ENCODE data around the gene ACSS1. TPM values are rescaled to one million over a fixed set of nuclear protein-coding genes. Genes with fewer than 3 reads are reported as not detected.

Gene ACSS1
- polyA plus RNA-seq, 4 donors = 27.9 to 106 (median 55.4) TPM

DNA sequence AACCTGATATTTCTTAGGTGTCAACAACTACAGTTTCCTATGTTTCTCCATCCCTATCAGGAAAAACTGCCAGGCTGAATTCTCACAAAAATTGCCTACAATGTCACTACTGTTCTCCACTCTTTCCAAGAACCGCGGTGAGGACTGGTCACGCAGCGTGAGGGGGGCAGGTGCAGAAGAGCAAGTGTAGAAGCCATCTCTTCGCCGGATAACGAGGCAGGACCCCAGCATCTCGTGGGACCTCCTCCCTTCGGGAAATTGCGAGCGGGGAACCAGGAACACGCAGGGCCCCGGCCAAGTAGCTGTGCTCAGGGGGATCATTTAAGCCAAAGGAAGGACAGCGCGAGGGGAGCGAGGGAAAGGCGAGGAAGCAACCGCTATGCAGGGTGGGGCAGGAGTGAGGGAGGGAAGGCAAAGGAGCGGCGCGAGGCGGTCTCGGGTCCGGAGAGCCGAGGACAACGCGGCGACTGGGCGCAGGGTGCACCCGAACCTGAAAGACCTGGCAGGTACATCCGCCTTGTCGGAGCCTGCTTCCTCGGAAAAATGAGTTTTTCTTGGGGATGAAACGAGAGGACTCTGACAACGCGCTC is 65.9 kb downstream of the ACSS1 start:
- Histone ChIP-seq H3K4me1 (ENCODE audit: control insufficient read depth in 3 of 3, insufficient read depth in 2 of 3, low read depth in 1 of 3, low read length in 2 of 3) (peaks cover 6 to 21% (median 11%) of the 10 kb centered on the region in 3 donors), H3K36me3 (ENCODE audit: control insufficient read depth in 3 of 3, insufficient read depth in 2 of 3, low read depth in 1 of 3, low read length in 3 of 3) (no peaks in the 10 kb centered on the region), H3K9me3 (ENCODE audit: control insufficient read depth in 2 of 2, insufficient read depth in 1 of 2, low read depth in 1 of 2, low read length in 1 of 2) (no peaks in the 10 kb centered on the region), H3K4me3 (ENCODE audit: low read depth in 1 of 3, low read length in 3 of 3) (peak overlapping the region; percentile 73 to 90 (median 87)), H3K27ac (ENCODE audit: low read depth in 1 of 3, low read length in 2 of 3) (peak overlapping the region; percentile 83 to 100 (median 86)), H3K27me3 (ENCODE audit: control insufficient read depth in 3 of 3, insufficient read depth in 3 of 3, low read length in 3 of 3) (no peaks in the 10 kb centered on the region)
- peak in 1 of 2 donors; percentile 38 for DNase-seq
- 0 to 1% (median 0%) methylated on average over 35 to 36 of the region's 36 CpGs for WGBS, 3 donors
- FAIRE-seq = no peak

DNA sequence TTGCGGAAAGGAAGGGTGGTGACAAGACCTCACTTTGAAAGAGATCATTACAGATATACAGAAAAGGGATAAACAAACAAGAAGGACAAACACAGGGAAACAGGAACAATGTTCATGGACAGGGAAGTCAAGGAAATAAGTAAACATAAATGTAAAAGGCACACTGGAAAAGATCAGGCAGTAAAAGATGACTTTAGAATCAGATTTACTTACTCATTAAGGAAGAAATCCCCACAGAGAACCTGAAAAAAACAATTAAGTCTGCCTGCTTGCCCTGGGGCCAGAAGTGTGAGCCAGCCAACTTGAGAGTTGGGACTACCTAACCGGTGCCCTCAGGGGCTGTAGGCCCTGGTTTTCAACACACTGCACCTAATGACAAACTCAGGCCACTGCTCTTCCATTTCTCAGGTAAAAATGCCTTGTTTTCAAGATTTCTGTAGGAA is 67.1 kb downstream of the ACSS1 start:
- DNase-seq (no peak), FAIRE-seq (no peak)
- Histone ChIP-seq H3K9me3 (ENCODE audit: control insufficient read depth in 2 of 2, insufficient read depth in 1 of 2, low read depth in 1 of 2, low read length in 1 of 2) (no peaks in the 10 kb centered on the region), H3K27ac (ENCODE audit: low read depth in 1 of 3, low read length in 2 of 3) (no peak overlapping the region), H3K4me3 (ENCODE audit: low read depth in 1 of 3, low read length in 3 of 3) (no peak overlapping the region), H3K36me3 (ENCODE audit: control insufficient read depth in 3 of 3, insufficient read depth in 2 of 3, low read depth in 1 of 3, low read length in 3 of 3) (no peaks in the 10 kb centered on the region), H3K4me1 (ENCODE audit: control insufficient read depth in 3 of 3, insufficient read depth in 2 of 3, low read depth in 1 of 3, low read length in 2 of 3) (peaks cover 2 to 11% (median 11%) of the 10 kb centered on the region in 3 donors), H3K27me3 (ENCODE audit: control insufficient read depth in 3 of 3, insufficient read depth in 3 of 3, low read length in 3 of 3) (no peaks in the 10 kb centered on the region)
- 93 to 96% (median 94%) methylated on average over 2 of the region's 2 CpGs for WGBS, 3 donors

DNA sequence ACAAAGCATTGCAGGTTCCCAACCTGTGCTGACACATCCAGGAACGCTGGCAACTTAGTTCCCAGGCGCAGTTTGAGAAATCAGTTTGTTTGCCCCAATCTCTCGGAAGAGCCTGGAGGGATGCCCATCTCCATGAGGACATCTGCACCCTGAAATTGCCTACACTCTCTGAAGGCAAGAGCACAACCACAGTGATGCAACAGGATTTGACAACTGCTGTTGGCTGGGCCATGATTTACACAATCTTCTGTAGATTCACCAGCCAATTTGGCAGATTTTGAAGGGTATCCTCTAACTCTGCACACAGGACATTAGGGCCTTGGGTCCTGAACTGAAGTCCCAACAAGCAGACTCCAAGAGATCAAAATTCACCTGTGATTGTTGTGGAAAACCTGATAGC is 68.8 kb downstream of the ACSS1 start:
- H3K9me3 ChIP-seq (ENCODE audit: control insufficient read depth in 2 of 2, insufficient read depth in 1 of 2, low read depth in 1 of 2, low read length in 1 of 2) = no peaks in the 10 kb centered on the region
- peaks cover 0 to 3% (median 0%) of the 10 kb centered on the region in 3 donors for H3K36me3 ChIP-seq (ENCODE audit: control insufficient read depth in 3 of 3, insufficient read depth in 2 of 3, low read depth in 1 of 3, low read length in 3 of 3)
- peaks cover 6 to 15% (median 7%) of the 10 kb centered on the region in 3 donors for H3K4me1 ChIP-seq (ENCODE audit: control insufficient read depth in 3 of 3, insufficient read depth in 2 of 3, low read depth in 1 of 3, low read length in 2 of 3)
- H3K27me3 ChIP-seq (ENCODE audit: control insufficient read depth in 3 of 3, insufficient read depth in 3 of 3, low read length in 3 of 3) = no peaks in the 10 kb centered on the region
- H3K27ac ChIP-seq (ENCODE audit: low read depth in 1 of 3, low read length in 2 of 3) = no peak overlapping the region
- no peak overlapping the region for H3K4me3 ChIP-seq (ENCODE audit: low read depth in 1 of 3, low read length in 3 of 3)
- FAIRE-seq = no peak
- DNase-seq = no peak
- 91 to 97% (median 93%) methylated on average over 3 of the region's 3 CpGs for whole genome bisulfite sequencing, 3 donors

DNA sequence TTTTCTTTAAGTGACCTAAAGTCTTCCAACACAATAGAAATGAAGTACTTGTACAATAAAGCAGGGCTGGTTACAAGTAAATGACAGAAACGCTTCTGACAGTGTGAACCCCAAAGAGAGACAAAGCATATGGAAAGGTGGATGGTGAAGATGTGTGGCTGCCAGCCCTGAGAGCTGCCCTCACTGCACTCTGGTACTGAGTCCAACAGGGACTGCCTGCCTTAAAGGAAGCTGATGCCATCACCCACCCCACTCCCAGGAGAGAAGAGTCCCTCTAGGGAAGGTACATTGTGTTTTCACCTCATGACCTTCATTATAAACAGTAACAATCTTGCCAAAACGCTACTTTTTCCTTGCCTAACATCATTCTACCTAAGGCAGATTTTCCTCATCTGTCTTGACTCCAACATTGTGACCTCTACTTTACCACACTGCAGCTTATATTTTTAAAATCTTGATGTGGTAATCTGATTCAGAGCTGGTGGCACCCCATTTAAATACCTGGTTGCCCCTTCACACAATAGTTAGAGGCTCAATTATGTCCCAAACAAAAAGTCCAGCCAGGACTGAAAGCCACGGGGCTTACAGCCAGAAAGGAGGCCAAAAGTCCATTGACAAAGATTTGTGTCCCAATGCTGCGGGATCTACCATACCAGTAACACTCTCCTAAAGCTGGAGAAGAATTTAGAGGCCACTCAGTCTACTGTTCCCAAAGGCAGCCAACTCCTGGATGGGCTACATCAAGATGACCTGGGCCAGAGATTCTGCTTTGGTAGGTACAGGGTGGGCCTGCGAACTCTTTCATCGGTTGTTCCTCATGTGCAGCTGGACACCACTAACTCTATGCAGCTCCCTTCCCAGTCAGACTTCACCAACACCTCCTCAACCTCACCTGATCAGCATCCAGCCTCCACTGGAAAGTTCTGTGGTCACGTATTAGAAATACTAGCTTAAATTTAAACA is 69.8 kb downstream of the ACSS1 start:
- peaks cover 3 to 11% (median 7%) of the 10 kb centered on the region in 3 donors for H3K4me1 ChIP-seq (ENCODE audit: control insufficient read depth in 3 of 3, insufficient read depth in 2 of 3, low read depth in 1 of 3, low read length in 2 of 3)
- FAIRE-seq = no peak
- H3K27ac ChIP-seq (ENCODE audit: low read depth in 1 of 3, low read length in 2 of 3) = no peak overlapping the region
- DNase-seq = no peak
- peaks cover 0 to 4% (median 3%) of the 10 kb centered on the region in 3 donors for H3K36me3 ChIP-seq (ENCODE audit: control insufficient read depth in 3 of 3, insufficient read depth in 2 of 3, low read depth in 1 of 3, low read length in 3 of 3)
- no peaks in the 10 kb centered on the region for H3K9me3 ChIP-seq (ENCODE audit: control insufficient read depth in 2 of 2, insufficient read depth in 1 of 2, low read depth in 1 of 2, low read length in 1 of 2)
- WGBS, 3 donors = 82 to 86% (median 83%) methylated on average over 7 of the region's 7 CpGs
- no peak overlapping the region for H3K4me3 ChIP-seq (ENCODE audit: low read depth in 1 of 3, low read length in 3 of 3)
- H3K27me3 ChIP-seq (ENCODE audit: control insufficient read depth in 3 of 3, insufficient read depth in 3 of 3, low read length in 3 of 3) = no peaks in the 10 kb centered on the region

DNA sequence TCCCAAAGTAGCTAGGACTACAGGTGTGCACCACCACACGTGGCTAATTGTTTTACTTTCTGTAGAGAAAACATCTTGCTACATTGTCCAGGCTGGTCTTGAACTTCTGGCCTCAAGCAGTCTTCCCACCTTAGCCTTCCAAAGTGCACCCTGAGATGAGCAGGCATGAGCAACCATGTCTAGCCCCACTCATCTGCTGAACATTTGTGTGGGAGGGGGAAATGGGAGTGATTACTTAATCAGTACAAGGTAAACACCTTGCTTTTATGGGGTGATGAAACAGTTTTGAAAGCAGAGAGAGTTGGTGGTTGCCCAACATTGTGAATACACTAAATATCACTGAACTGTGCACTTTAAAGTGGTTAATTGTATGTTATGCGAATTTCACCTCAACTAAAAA is 70.7 kb downstream of the ACSS1 start:
- peaks cover 0 to 11% (median 7%) of the 10 kb centered on the region in 3 donors for H3K4me1 ChIP-seq (ENCODE audit: control insufficient read depth in 3 of 3, insufficient read depth in 2 of 3, low read depth in 1 of 3, low read length in 2 of 3)
- no peaks in the 10 kb centered on the region for H3K9me3 ChIP-seq (ENCODE audit: control insufficient read depth in 2 of 2, insufficient read depth in 1 of 2, low read depth in 1 of 2, low read length in 1 of 2)
- H3K27me3 ChIP-seq (ENCODE audit: control insufficient read depth in 3 of 3, insufficient read depth in 3 of 3, low read length in 3 of 3) = no peaks in the 10 kb centered on the region
- FAIRE-seq = no peak
- 80 to 88% (median 83%) methylated on average over 2 of the region's 2 CpGs for WGBS, 3 donors
- no peak overlapping the region for H3K27ac ChIP-seq (ENCODE audit: low read depth in 1 of 3, low read length in 2 of 3)
- no peak for DNase-seq
- no peak overlapping the region for H3K4me3 ChIP-seq (ENCODE audit: low read depth in 1 of 3, low read length in 3 of 3)
- peaks cover 3 to 7% (median 5%) of the 10 kb centered on the region in 3 donors for H3K36me3 ChIP-seq (ENCODE audit: control insufficient read depth in 3 of 3, insufficient read depth in 2 of 3, low read depth in 1 of 3, low read length in 3 of 3)

DNA sequence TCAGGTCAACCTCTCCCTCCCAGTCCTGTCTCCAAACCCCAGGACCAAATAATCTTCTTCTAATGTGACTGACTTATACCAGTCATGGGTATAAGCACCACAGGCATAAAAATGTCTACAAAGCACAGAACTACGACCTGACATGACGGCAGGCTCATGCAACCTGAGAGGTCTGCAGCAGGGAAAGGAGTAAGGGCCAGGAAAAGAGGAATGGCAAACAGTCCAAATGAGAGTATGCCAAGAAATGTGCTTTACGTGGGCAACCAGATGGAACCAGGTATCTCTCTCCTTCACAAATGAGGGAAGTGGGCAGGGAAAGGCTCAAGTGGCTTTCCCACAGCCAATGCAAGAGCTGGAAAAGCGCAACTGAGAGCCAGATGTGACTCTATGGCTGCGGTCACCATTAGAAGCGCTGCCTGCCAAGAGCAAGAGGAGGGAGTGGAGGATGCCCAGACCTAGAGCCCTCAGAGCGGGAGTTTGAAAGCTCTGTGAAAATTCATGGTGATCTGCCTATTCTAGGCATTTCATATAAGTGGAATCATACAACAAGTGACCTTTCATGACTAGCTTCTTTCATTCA is 71.4 kb downstream of the ACSS1 start:
- peaks cover 0 to 10% (median 7%) of the 10 kb centered on the region in 3 donors for H3K4me1 ChIP-seq (ENCODE audit: control insufficient read depth in 3 of 3, insufficient read depth in 2 of 3, low read depth in 1 of 3, low read length in 2 of 3)
- H3K36me3 ChIP-seq (ENCODE audit: control insufficient read depth in 3 of 3, insufficient read depth in 2 of 3, low read depth in 1 of 3, low read length in 3 of 3) = peaks cover 7 to 10% (median 8%) of the 10 kb centered on the region in 3 donors
- WGBS, 3 donors = 92 to 95% (median 94%) methylated on average over 7 of the region's 7 CpGs

DNA sequence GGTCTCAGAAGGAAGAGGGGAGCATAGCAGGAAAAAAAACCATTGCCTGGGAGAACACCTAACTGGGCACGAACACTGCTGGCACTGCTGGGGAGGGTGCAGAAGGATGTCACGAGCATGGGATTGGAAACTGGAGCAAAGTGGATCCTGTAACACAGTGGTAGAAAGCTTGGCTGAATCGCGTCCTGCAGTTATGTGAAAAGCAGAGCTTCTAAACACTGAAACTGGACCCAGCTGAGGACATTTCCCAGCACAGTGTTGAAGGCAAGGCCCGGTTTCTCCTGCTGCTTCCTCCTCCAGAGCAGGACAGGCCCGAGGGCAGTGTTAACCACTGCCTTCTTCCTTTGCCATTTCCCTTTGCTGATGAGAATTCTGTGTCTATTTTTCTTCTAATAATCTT is 72.1 kb downstream of the ACSS1 start:
- no peak overlapping the region for H3K4me3 ChIP-seq (ENCODE audit: low read depth in 1 of 3, low read length in 3 of 3)
- H3K27ac ChIP-seq (ENCODE audit: low read depth in 1 of 3, low read length in 2 of 3) = no peak overlapping the region
- FAIRE-seq (no peak), DNase-seq (no peak)
- no peaks in the 10 kb centered on the region for H3K27me3 ChIP-seq (ENCODE audit: control insufficient read depth in 3 of 3, insufficient read depth in 3 of 3, low read length in 3 of 3)
- 28 to 54% (median 45%) methylated on average over 6 of the region's 6 CpGs for WGBS, 3 donors
- peaks cover 8 to 12% (median 10%) of the 10 kb centered on the region in 3 donors for H3K36me3 ChIP-seq (ENCODE audit: control insufficient read depth in 3 of 3, insufficient read depth in 2 of 3, low read depth in 1 of 3, low read length in 3 of 3)
- peaks cover 0 to 7% (median 4%) of the 10 kb centered on the region in 3 donors for H3K4me1 ChIP-seq (ENCODE audit: control insufficient read depth in 3 of 3, insufficient read depth in 2 of 3, low read depth in 1 of 3, low read length in 2 of 3)
- H3K9me3 ChIP-seq (ENCODE audit: control insufficient read depth in 2 of 2, insufficient read depth in 1 of 2, low read depth in 1 of 2, low read length in 1 of 2) = no peaks in the 10 kb centered on the region

More for the DNA sequence above, 71.4 kb downstream of the ACSS1 start:
- no peak overlapping the region for H3K27ac ChIP-seq (ENCODE audit: low read depth in 1 of 3, low read length in 2 of 3)
- no peak overlapping the region for H3K4me3 ChIP-seq (ENCODE audit: low read depth in 1 of 3, low read length in 3 of 3)
- FAIRE-seq = no peak
- no peak for DNase-seq
- no peaks in the 10 kb centered on the region for H3K27me3 ChIP-seq (ENCODE audit: control insufficient read depth in 3 of 3, insufficient read depth in 3 of 3, low read length in 3 of 3)
- no peaks in the 10 kb centered on the region for H3K9me3 ChIP-seq (ENCODE audit: control insufficient read depth in 2 of 2, insufficient read depth in 1 of 2, low read depth in 1 of 2, low read length in 1 of 2)

DNA sequence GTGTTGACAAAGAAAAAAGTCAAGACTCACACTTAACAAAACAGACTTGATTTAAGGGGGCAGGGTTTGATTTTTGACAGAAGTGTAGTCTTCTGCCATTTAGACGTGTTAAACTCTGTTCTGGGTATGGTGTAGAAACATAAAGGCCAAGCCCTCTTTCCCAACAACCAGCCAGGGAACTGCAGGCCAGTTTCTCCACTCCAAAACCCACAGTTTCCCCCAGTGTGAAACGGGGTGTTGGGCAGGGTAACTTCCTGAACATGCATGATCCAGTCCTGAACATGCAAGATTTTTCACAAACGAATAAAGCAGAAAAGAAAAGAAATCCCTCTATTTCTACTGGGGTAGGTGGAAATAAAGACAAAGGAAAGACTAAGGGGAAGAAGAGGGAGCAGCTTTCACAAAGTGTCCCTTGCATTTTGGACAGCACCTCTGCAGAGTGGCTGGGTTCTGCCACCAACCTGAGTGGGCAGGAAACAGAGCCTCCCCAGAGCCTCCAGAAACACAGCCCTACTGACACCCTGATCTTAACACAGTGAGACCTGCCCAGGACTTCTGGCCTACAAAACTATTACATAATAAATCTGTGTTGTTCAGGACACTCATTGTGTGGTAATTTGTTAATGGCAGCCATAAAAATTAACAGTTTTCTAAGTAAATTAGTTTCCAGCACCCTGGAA is 72.8 kb downstream of the ACSS1 start:
- WGBS, 3 donors = 37 to 58% (median 39%) methylated on average over 3 of the region's 3 CpGs
- H3K9me3 ChIP-seq (ENCODE audit: control insufficient read depth in 2 of 2, insufficient read depth in 1 of 2, low read depth in 1 of 2, low read length in 1 of 2) = peaks cover 0 to 5% of the 10 kb centered on the region in 2 donors
- H3K27me3 ChIP-seq (ENCODE audit: control insufficient read depth in 3 of 3, insufficient read depth in 3 of 3, low read length in 3 of 3) = no peaks in the 10 kb centered on the region
- FAIRE-seq (no peak), DNase-seq (peak in 1 of 2 donors; percentile 39)
- peaks cover 8 to 19% (median 10%) of the 10 kb centered on the region in 3 donors for H3K36me3 ChIP-seq (ENCODE audit: control insufficient read depth in 3 of 3, insufficient read depth in 2 of 3, low read depth in 1 of 3, low read length in 3 of 3)
- peaks cover 0 to 7% (median 4%) of the 10 kb centered on the region in 3 donors for H3K4me1 ChIP-seq (ENCODE audit: control insufficient read depth in 3 of 3, insufficient read depth in 2 of 3, low read depth in 1 of 3, low read length in 2 of 3)
- no peak overlapping the region for H3K4me3 ChIP-seq (ENCODE audit: low read depth in 1 of 3, low read length in 3 of 3)
- no peak overlapping the region for H3K27ac ChIP-seq (ENCODE audit: low read depth in 1 of 3, low read length in 2 of 3)

All from small intestine (tissue), 7 donors.